Measurements from ENCODE around the gene PSMA7.
"Not testable (repeated sequence)": the region's sequence is repeated elsewhere in the genome, so short reads cannot be mapped to it uniquely, and the experiment has no call there.

The PSMA7 gene

GRCh38 chr20:62151835-62152364, 8.7 kb upstream of the PSMA7 start:
- Mint-ChIP-seq H3K36me3 (ENCODE audit: low read depth) (peaks cover 53% of the 10 kb centered on the region), H3K4me1 (ENCODE audit: low read depth) (peaks cover 47% of the 10 kb centered on the region), H3K9me3 (peaks cover 5% of the 10 kb centered on the region), H3K27ac (no peak overlapping the region), H3K4me3 (no peak overlapping the region), H3K27me3 (no peaks in the 10 kb centered on the region)
- no peak for DNase-seq

- DNase-seq: no peak
- Mint-ChIP-seq H3K27me3 (no peaks in the 10 kb centered on the region), H3K4me1 (ENCODE audit: low read depth) (peaks cover 47% of the 10 kb centered on the region), H3K36me3 (ENCODE audit: low read depth) (peaks cover 55% of the 10 kb centered on the region), H3K4me3 (no peak overlapping the region), H3K9me3 (peaks cover 5% of the 10 kb centered on the region), H3K27ac (no peak overlapping the region)
Measured at GRCh38 chr20:62151225-62151624, 8.0 kb upstream of the PSMA7 start.

- H3K4me3 Mint-ChIP-seq: no peak overlapping the region
- no peak for DNase-seq
- H3K27ac Mint-ChIP-seq: no peak overlapping the region
- peaks cover 5% of the 10 kb centered on the region for H3K9me3 Mint-ChIP-seq
- H3K4me1 Mint-ChIP-seq (ENCODE audit: low read depth): peaks cover 47% of the 10 kb centered on the region
- H3K27me3 Mint-ChIP-seq: no peaks in the 10 kb centered on the region
- peaks cover 55% of the 10 kb centered on the region for H3K36me3 Mint-ChIP-seq (ENCODE audit: low read depth)
Measured at GRCh38 chr20:62150310-62150575, 7.0 kb upstream of the PSMA7 start.

GRCh38 chr20:62149532-62150309, 6.5 kb upstream of the PSMA7 start:
- H3K27ac Mint-ChIP-seq: no peak overlapping the region
- DNase-seq: no peak
- peaks cover 51% of the 10 kb centered on the region for H3K36me3 Mint-ChIP-seq (ENCODE audit: low read depth)
- no peaks in the 10 kb centered on the region for H3K27me3 Mint-ChIP-seq
- H3K4me3 Mint-ChIP-seq: no peak overlapping the region
- H3K4me1 Mint-ChIP-seq (ENCODE audit: low read depth): peaks cover 51% of the 10 kb centered on the region
- H3K9me3 Mint-ChIP-seq: peaks cover 5% of the 10 kb centered on the region

- no peak overlapping the region for H3K27ac Mint-ChIP-seq
- H3K27me3 Mint-ChIP-seq: no peaks in the 10 kb centered on the region
- no peak for DNase-seq
- H3K36me3 Mint-ChIP-seq (ENCODE audit: low read depth): peaks cover 45% of the 10 kb centered on the region
- H3K9me3 Mint-ChIP-seq: peaks cover 5% of the 10 kb centered on the region
- H3K4me1 Mint-ChIP-seq (ENCODE audit: low read depth): peaks cover 53% of the 10 kb centered on the region
- H3K4me3 Mint-ChIP-seq: no peak overlapping the region
Measured at GRCh38 chr20:62148908-62149314, 5.7 kb upstream of the PSMA7 start.

- Mint-ChIP-seq H3K36me3 (ENCODE audit: low read depth) (peaks cover 39% of the 10 kb centered on the region), H3K4me1 (ENCODE audit: low read depth) (peaks cover 49% of the 10 kb centered on the region)
- not testable (repeated sequence) for H3K9me3 Mint-ChIP-seq, H3K27me3 Mint-ChIP-seq, DNase-seq, H3K4me3 Mint-ChIP-seq, H3K27ac Mint-ChIP-seq
Measured at GRCh38 chr20:62148383-62148782, 5.2 kb upstream of the PSMA7 start.

- H3K9me3 Mint-ChIP-seq: peaks cover 2% of the 10 kb centered on the region
- H3K36me3 Mint-ChIP-seq (ENCODE audit: low read depth): peaks cover 31% of the 10 kb centered on the region
- H3K4me3 Mint-ChIP-seq: no peak overlapping the region
- H3K27ac Mint-ChIP-seq: no peak overlapping the region
- no peak for DNase-seq
- H3K27me3 Mint-ChIP-seq: no peaks in the 10 kb centered on the region
- H3K4me1 Mint-ChIP-seq (ENCODE audit: low read depth): peaks cover 49% of the 10 kb centered on the region
Measured at GRCh38 chr20:62147528-62147927, 4.3 kb upstream of the PSMA7 start.

GRCh38 chr20:62147125-62147524, 3.9 kb upstream of the PSMA7 start:
- Mint-ChIP-seq H3K27ac (no peak overlapping the region), H3K4me1 (ENCODE audit: low read depth) (peaks cover 49% of the 10 kb centered on the region), H3K27me3 (no peaks in the 10 kb centered on the region), H3K36me3 (ENCODE audit: low read depth) (peaks cover 30% of the 10 kb centered on the region), H3K4me3 (no peak overlapping the region), H3K9me3 (no peaks in the 10 kb centered on the region)
- DNase-seq: no peak

- no peak for DNase-seq
- Mint-ChIP-seq H3K9me3 (no peaks in the 10 kb centered on the region), H3K4me1 (ENCODE audit: low read depth) (peaks cover 58% of the 10 kb centered on the region), H3K36me3 (ENCODE audit: low read depth) (peaks cover 34% of the 10 kb centered on the region), H3K27me3 (no peaks in the 10 kb centered on the region), H3K4me3 (no peak overlapping the region), H3K27ac (peak overlapping the region; percentile 26)
Measured at GRCh38 chr20:62146019-62146755, 3.0 kb upstream of the PSMA7 start.

GRCh38 chr20:62145688-62146018, 2.5 kb upstream of the PSMA7 start:
- Mint-ChIP-seq H3K27me3 (no peaks in the 10 kb centered on the region), H3K27ac (no peak overlapping the region), H3K9me3 (no peaks in the 10 kb centered on the region), H3K36me3 (ENCODE audit: low read depth) (peaks cover 37% of the 10 kb centered on the region), H3K4me3 (peak overlapping the region; percentile 78), H3K4me1 (ENCODE audit: low read depth) (peaks cover 64% of the 10 kb centered on the region)
- DNase-seq: no peak

- Mint-ChIP-seq H3K9me3 (no peaks in the 10 kb centered on the region), H3K4me1 (ENCODE audit: low read depth) (peaks cover 65% of the 10 kb centered on the region), H3K36me3 (ENCODE audit: low read depth) (peaks cover 49% of the 10 kb centered on the region), H3K27ac (peak overlapping the region; percentile 84), H3K27me3 (no peaks in the 10 kb centered on the region), H3K4me3 (peak overlapping the region; percentile 78)
- peak; percentile 82 for DNase-seq
Measured at GRCh38 chr20:62143957-62144825, 997 bp upstream of the PSMA7 start.

GRCh38 chr20:62142252-62143080, 728 bp downstream of the PSMA7 start:
- Mint-ChIP-seq H3K4me3 (peak overlapping the region; percentile 91), H3K4me1 (ENCODE audit: low read depth) (peaks cover 71% of the 10 kb centered on the region), H3K9me3 (no peaks in the 10 kb centered on the region), H3K27me3 (no peaks in the 10 kb centered on the region), H3K36me3 (ENCODE audit: low read depth) (peaks cover 64% of the 10 kb centered on the region), H3K27ac (peak overlapping the region; percentile 95)
- DNase-seq: no peak

GRCh38 chr20:62141397-62142251, 1.6 kb downstream of the PSMA7 start:
- peak; percentile 47 for DNase-seq
- no peaks in the 10 kb centered on the region for H3K9me3 Mint-ChIP-seq
- H3K27ac Mint-ChIP-seq: peak overlapping the region; percentile 95
- peaks cover 68% of the 10 kb centered on the region for H3K4me1 Mint-ChIP-seq (ENCODE audit: low read depth)
- H3K36me3 Mint-ChIP-seq (ENCODE audit: low read depth): peaks cover 71% of the 10 kb centered on the region
- H3K4me3 Mint-ChIP-seq: peak overlapping the region; percentile 91
- H3K27me3 Mint-ChIP-seq: no peaks in the 10 kb centered on the region
